ENCODE data around the gene INKA1. TPM values are rescaled to one million over a fixed set of nuclear protein-coding genes. Genes with fewer than 3 reads are reported as not detected.
A peak's percentile ranks its signal among the peaks of the same experiment; 100 is the strongest.

Gene INKA1
- total RNA-seq, 4 donors from 2014 or later = 1.4 to 1.5 TPM; not detected in 2

- intact Hi-C loops (cut with DNase I; ENCODE audit: low total_unique reads) = no loop called here
- TF ChIP-seq CTCF (IDR thresholded peaks at IDR 0.05) (no peak), EP300 (IDR thresholded peaks at IDR 0.05; ENCODE audit: low read depth) (no peak), POLR2A (IDR thresholded peaks at IDR 0.05) (no peak), POLR2AphosphoS5 (IDR thresholded peaks at IDR 0.05) (no peak)
- peaks cover 23 to 33% (median 25%) of the 10 kb centered on the region in 4 donors for H3K4me1 ChIP-seq
- H3K27me3 ChIP-seq = no peaks in the 10 kb centered on the region
- DNase-seq = no peak
- H3K27ac ChIP-seq = peak overlapping the region in 3 of 4 donors; percentile 94 to 97 (median 97)
- 87% methylated on average over 5 of the region's 5 CpGs; no CpG with 5 or more reads in 1 of the 2 donors for WGBS, 2 donors (ENCODE audit: low coverage in 1 of 2)
- in situ Hi-C loops (cut with MboI; ENCODE audit: low pct_ligation_motif_present in 1 of 4, low pct_unique_long_range_greater_than_20kb in 1 of 4, low sequenced_read_pairs in 3 of 4) = loop anchor here in 1 of 4 donors (5.0 kb wide), 1 partner anchor 65 kb away; the partner anchor contains the start of gene GMPPB
- H3K4me3 ChIP-seq = no peak overlapping the region
- no peaks in the 10 kb centered on the region for H3K9me3 ChIP-seq
- H3K36me3 ChIP-seq = no peaks in the 10 kb centered on the region
Measured at GRCh38 chr3:49787536-49787935, 15.5 kb upstream of the INKA1 start.

GRCh38 chr3:49788056-49788455, 15.0 kb upstream of the INKA1 start:
- intact Hi-C loops (cut with DNase I; ENCODE audit: low total_unique reads) = no loop called here
- in situ Hi-C loops (cut with MboI; ENCODE audit: low pct_ligation_motif_present in 1 of 4, low pct_unique_long_range_greater_than_20kb in 1 of 4, low sequenced_read_pairs in 3 of 4) = loop anchor here in 1 of 4 donors (5.0 kb wide), 1 partner anchor 66 kb away; the partner anchor contains the start of gene GMPPB
- H3K9me3 ChIP-seq = no peaks in the 10 kb centered on the region
- H3K4me1 ChIP-seq = peaks cover 23 to 31% (median 25%) of the 10 kb centered on the region in 4 donors
- H3K27me3 ChIP-seq = no peaks in the 10 kb centered on the region
- 93 to 100% methylated on average over 1 to 2 of the region's 2 CpGs for WGBS, 2 donors (ENCODE audit: low coverage in 1 of 2)
- H3K27ac ChIP-seq = no peak overlapping the region
- no peak for DNase-seq
- no peaks in the 10 kb centered on the region for H3K36me3 ChIP-seq
- no peak overlapping the region for H3K4me3 ChIP-seq
- TF ChIP-seq POLR2AphosphoS5 (IDR thresholded peaks at IDR 0.05) = no peak
- TF ChIP-seq POLR2A (IDR thresholded peaks at IDR 0.05) = no peak
- no peak for TF ChIP-seq CTCF (IDR thresholded peaks at IDR 0.05)
- no peak for TF ChIP-seq EP300 (IDR thresholded peaks at IDR 0.05; ENCODE audit: low read depth)

GRCh38 chr3:49790626-49791411, 12.2 kb upstream of the INKA1 start:
- H3K27me3 ChIP-seq = no peaks in the 10 kb centered on the region
- H3K4me1 ChIP-seq = peaks cover 5 to 9% (median 8%) of the 10 kb centered on the region in 4 donors
- intact Hi-C loops (cut with DNase I; ENCODE audit: low total_unique reads) = no loop called here
- H3K27ac ChIP-seq = no peak overlapping the region
- in situ Hi-C loops (cut with MboI; ENCODE audit: low pct_ligation_motif_present in 1 of 4, low pct_unique_long_range_greater_than_20kb in 1 of 4, low sequenced_read_pairs in 3 of 4) = no loop called here
- no peaks in the 10 kb centered on the region for H3K9me3 ChIP-seq
- DNase-seq = no peak
- no peak overlapping the region for H3K4me3 ChIP-seq
- H3K36me3 ChIP-seq = no peaks in the 10 kb centered on the region
- TF ChIP-seq POLR2A (IDR thresholded peaks at IDR 0.05) = no peak
- no peak for TF ChIP-seq POLR2AphosphoS5 (IDR thresholded peaks at IDR 0.05)
- no peak for TF ChIP-seq EP300 (IDR thresholded peaks at IDR 0.05; ENCODE audit: low read depth)
- no peak for TF ChIP-seq CTCF (IDR thresholded peaks at IDR 0.05)
- 65 to 66% methylated on average over 8 to 9 of the region's 9 CpGs for WGBS, 2 donors (ENCODE audit: low coverage in 1 of 2)

GRCh38 chr3:49791571-49791970, 11.5 kb upstream of the INKA1 start:
- 91 to 100% methylated on average over 2 to 4 of the region's 4 CpGs for WGBS, 2 donors (ENCODE audit: low coverage in 1 of 2)
- H3K27me3 ChIP-seq = no peaks in the 10 kb centered on the region
- H3K36me3 ChIP-seq = no peaks in the 10 kb centered on the region
- H3K4me1 ChIP-seq = peaks cover 5 to 9% (median 8%) of the 10 kb centered on the region in 4 donors
- intact Hi-C loops (cut with DNase I; ENCODE audit: low total_unique reads) (no loop called here), in situ Hi-C loops (cut with MboI; ENCODE audit: low pct_ligation_motif_present in 1 of 4, low pct_unique_long_range_greater_than_20kb in 1 of 4, low sequenced_read_pairs in 3 of 4) (no loop called here)
- H3K27ac ChIP-seq = no peak overlapping the region
- H3K4me3 ChIP-seq = no peak overlapping the region
- no peak for TF ChIP-seq POLR2AphosphoS5 (IDR thresholded peaks at IDR 0.05)
- TF ChIP-seq POLR2A (IDR thresholded peaks at IDR 0.05) = no peak
- TF ChIP-seq CTCF (IDR thresholded peaks at IDR 0.05) = no peak
- no peak for TF ChIP-seq EP300 (IDR thresholded peaks at IDR 0.05; ENCODE audit: low read depth)
- H3K9me3 ChIP-seq = no peaks in the 10 kb centered on the region
- no peak for DNase-seq
